ENCODE measurements around the gene PARS2. TPM values are rescaled to one million over a fixed set of nuclear protein-coding genes. Genes with fewer than 3 reads are reported as not detected.

Gene PARS2
- polyA plus RNA-seq, 1 donor (not counting 4 experiments of a cell fraction or from before 2014, with no cell fraction given): 3.0 TPM

DNA sequence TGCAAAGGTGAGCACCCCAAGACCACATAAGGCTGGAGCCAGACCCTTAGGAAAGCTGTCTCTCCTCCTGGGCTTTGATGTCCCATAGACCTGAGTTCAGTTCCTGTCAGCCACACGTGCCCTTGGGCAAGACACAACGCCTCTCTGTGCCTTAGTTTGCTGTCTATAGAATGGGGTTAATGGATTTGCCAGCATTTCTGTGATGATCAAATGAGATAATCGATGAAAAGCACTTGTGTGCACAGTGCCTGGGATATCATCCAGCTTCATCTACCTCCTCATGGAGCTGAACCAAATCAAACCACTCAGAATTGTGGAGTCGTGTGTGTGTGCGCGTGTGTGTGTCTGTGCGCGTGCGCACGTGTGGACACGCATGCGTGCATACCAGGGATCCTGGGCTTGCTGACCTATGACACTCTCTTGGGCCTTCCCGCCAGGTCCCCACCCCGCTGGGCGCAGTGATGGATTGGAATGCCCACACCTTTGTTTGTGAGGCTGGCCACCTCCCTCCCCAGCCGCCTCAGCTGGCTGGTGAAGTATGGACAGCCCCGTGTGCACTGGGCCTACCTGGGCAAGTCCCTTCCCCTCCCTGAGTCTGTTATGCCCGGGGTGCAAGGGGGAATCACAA, 31.6 kb upstream of the PARS2 start:
- Histone ChIP-seq H3K9me3 (ENCODE audit: control insufficient read depth, low read depth, low read length) (no peaks in the 10 kb centered on the region), H3K4me3 (ENCODE audit: control insufficient read depth in 2 of 3, extremely low read depth in 1 of 3, insufficient read depth in 2 of 3, low read depth in 1 of 3, low read length in 3 of 3) (no peak overlapping the region), H3K36me3 (ENCODE audit: control insufficient read depth in 2 of 2, extremely low read depth in 1 of 2, insufficient read depth in 2 of 2, low read length in 2 of 2) (no peaks in the 10 kb centered on the region), H4K20me1 (ENCODE audit: control insufficient read depth, extremely low read depth, insufficient read depth, low read length) (no peaks in the 10 kb centered on the region), H2AFZ (ENCODE audit: control insufficient read depth, low read length) (no peak overlapping the region), H3K4me1 (ENCODE audit: control insufficient read depth, extremely low read depth, insufficient read depth, low read length) (peaks cover 35% of the 10 kb centered on the region), H3K27ac (ENCODE audit: control insufficient read depth, insufficient read depth, low read length) (no peak overlapping the region), H3K79me2 (ENCODE audit: control insufficient read depth, insufficient read depth, low read length) (no peaks in the 10 kb centered on the region), H3K4me2 (ENCODE audit: control insufficient read depth, extremely low read depth, insufficient read depth, low read depth, low read length) (no peak overlapping the region), H3K9me1 (ENCODE audit: control insufficient read depth, extremely low read depth, insufficient read depth, low read length) (peaks cover 5% of the 10 kb centered on the region), H3K9ac (ENCODE audit: control insufficient read depth, extremely low read depth, insufficient read depth, low read length) (no peak overlapping the region), H3K27me3 (ENCODE audit: control insufficient read depth, extremely low read depth, insufficient read depth, low read length) (no peaks in the 10 kb centered on the region)
- no peak for FAIRE-seq
- DNase-seq (ENCODE audit: low read depth, low spot score): no peak
- no peak for TF ChIP-seq EZH2 (IDR thresholded peaks at IDR 0.05; ENCODE audit: low read length)
- TF ChIP-seq, protein P1, sequence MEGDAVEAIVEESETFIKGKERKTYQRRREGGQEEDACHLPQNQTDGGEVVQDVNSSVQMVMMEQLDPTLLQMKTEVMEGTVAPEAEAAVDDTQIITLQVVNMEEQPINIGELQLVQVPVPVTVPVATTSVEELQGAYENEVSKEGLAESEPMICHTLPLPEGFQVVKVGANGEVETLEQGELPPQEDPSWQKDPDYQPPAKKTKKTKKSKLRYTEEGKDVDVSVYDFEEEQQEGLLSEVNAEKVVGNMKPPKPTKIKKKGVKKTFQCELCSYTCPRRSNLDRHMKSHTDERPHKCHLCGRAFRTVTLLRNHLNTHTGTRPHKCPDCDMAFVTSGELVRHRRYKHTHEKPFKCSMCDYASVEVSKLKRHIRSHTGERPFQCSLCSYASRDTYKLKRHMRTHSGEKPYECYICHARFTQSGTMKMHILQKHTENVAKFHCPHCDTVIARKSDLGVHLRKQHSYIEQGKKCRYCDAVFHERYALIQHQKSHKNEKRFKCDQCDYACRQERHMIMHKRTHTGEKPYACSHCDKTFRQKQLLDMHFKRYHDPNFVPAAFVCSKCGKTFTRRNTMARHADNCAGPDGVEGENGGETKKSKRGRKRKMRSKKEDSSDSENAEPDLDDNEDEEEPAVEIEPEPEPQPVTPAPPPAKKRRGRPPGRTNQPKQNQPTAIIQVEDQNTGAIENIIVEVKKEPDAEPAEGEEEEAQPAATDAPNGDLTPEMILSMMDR (optimal IDR thresholded peaks at IDR 0.05 in 1 of 3, IDR thresholded peaks at IDR 0.05 in 1 of 3, conservative IDR thresholded peaks at IDR 0.05 in 1 of 3; ENCODE audit: extremely low read depth in 1 of 3, insufficient read depth in 2 of 3, low read length in 3 of 3): no peak
- dilution Hi-C loops (cut with MboI; ENCODE audit: extremely low pct_ligation_motif_present, low sequenced_read_pairs): no loop called here

DNA sequence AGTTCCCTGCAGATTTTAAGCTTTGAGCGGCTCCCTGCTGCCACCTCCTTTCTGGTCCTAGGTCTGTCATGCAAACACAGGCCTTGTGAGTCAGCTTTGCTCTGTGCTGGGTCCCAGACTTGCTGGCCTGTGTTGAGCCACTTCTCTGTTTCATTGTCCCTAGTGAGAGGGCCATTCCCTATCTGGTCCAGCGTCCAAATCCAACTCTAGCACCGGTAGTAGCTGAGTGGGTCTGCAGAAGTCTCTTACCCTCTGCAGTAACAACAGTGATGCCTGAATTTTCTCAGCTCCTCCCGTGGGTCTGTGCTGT, 31.0 kb upstream of the PARS2 start:
- Histone ChIP-seq H3K27ac (ENCODE audit: control insufficient read depth, insufficient read depth, low read length) (peak overlapping the region; percentile 10), H3K4me3 (ENCODE audit: control insufficient read depth in 2 of 3, extremely low read depth in 1 of 3, insufficient read depth in 2 of 3, low read depth in 1 of 3, low read length in 3 of 3) (no peak overlapping the region), H4K20me1 (ENCODE audit: control insufficient read depth, extremely low read depth, insufficient read depth, low read length) (no peaks in the 10 kb centered on the region), H3K4me1 (ENCODE audit: control insufficient read depth, extremely low read depth, insufficient read depth, low read length) (peaks cover 33% of the 10 kb centered on the region), H3K9me1 (ENCODE audit: control insufficient read depth, extremely low read depth, insufficient read depth, low read length) (peaks cover 5% of the 10 kb centered on the region), H3K79me2 (ENCODE audit: control insufficient read depth, insufficient read depth, low read length) (no peaks in the 10 kb centered on the region), H3K9me3 (ENCODE audit: control insufficient read depth, low read depth, low read length) (no peaks in the 10 kb centered on the region), H3K9ac (ENCODE audit: control insufficient read depth, extremely low read depth, insufficient read depth, low read length) (no peak overlapping the region), H3K4me2 (ENCODE audit: control insufficient read depth, extremely low read depth, insufficient read depth, low read depth, low read length) (no peak overlapping the region), H3K27me3 (ENCODE audit: control insufficient read depth, extremely low read depth, insufficient read depth, low read length) (no peaks in the 10 kb centered on the region), H3K36me3 (ENCODE audit: control insufficient read depth in 2 of 2, extremely low read depth in 1 of 2, insufficient read depth in 2 of 2, low read length in 2 of 2) (no peaks in the 10 kb centered on the region), H2AFZ (ENCODE audit: control insufficient read depth, low read length) (no peak overlapping the region)
- FAIRE-seq: no peak
- TF ChIP-seq, protein P1 (optimal IDR thresholded peaks at IDR 0.05 in 1 of 3, IDR thresholded peaks at IDR 0.05 in 1 of 3, conservative IDR thresholded peaks at IDR 0.05 in 1 of 3; ENCODE audit: extremely low read depth in 1 of 3, insufficient read depth in 2 of 3, low read length in 3 of 3): peak in 1 of 3 experiments; percentile 4
- no peak for TF ChIP-seq EZH2 (IDR thresholded peaks at IDR 0.05; ENCODE audit: low read length)
- no peak for DNase-seq (ENCODE audit: low read depth, low spot score)
- dilution Hi-C loops (cut with MboI; ENCODE audit: extremely low pct_ligation_motif_present, low sequenced_read_pairs): no loop called here
